Neural crest cell (in vitro differentiated cells): ENCODE measurements around the gene PDZRN3. TPM values are rescaled to one million over a fixed set of nuclear protein-coding genes. Genes with fewer than 3 reads are reported as not detected.
A peak's percentile ranks its signal among the peaks of the same experiment; 100 is the strongest.

Experiments used
- DNase-seq: peaks from one replicate; pipeline ENCODE4 v3.0.0; 2021; ENCODE audit warnings: low read depth, mixed read lengths, low spot score
- H3K27ac Mint-ChIP-seq: one replicate; pipeline ENCODE4 v1.8.0; 2021; ENCODE audit warnings: mild to moderate bottlenecking, mixed read lengths; ENCODE audit not compliant: unreplicated experiment
- H3K27me3 Mint-ChIP-seq: 2 replicates; pipeline ENCODE4 v1.8.0; 2021; ENCODE audit warnings: low read depth, mild to moderate bottlenecking, mixed read lengths
- H3K36me3 Mint-ChIP-seq: 2 replicates; pipeline ENCODE4 v1.8.0; 2021; ENCODE audit warnings: low read depth, mild to moderate bottlenecking, mixed read lengths
- H3K4me1 Mint-ChIP-seq: 2 replicates; pipeline ENCODE4 v1.8.0; 2021; ENCODE audit warnings: mixed read lengths
- H3K4me3 Mint-ChIP-seq: one replicate; pipeline ENCODE4 v1.8.0; 2021; ENCODE audit warnings: mild to moderate bottlenecking, mixed read lengths
- H3K9me3 Mint-ChIP-seq: 2 replicates; pipeline ENCODE4 v1.8.0; 2021; ENCODE audit warnings: mixed read lengths
- total RNA-seq: library from RNA; stranded (reverse); gene quantifications from 2 replicates; pipeline ENCODE4 v1.2.1, GENCODE V29; 2021
- TF ChIP-seq, protein P1 (sequence below): fragments of 200-600 bp; sonication (generic); conservative IDR thresholded peaks from 2 replicates; pipeline ENCODE4 v1.5.0; 2021; ENCODE audit warnings: antibody characterized with exemption, mild to moderate bottlenecking

The PDZRN3 gene
- total RNA-seq, 1 donor from 2014 or later: 12.2 TPM

DNA sequence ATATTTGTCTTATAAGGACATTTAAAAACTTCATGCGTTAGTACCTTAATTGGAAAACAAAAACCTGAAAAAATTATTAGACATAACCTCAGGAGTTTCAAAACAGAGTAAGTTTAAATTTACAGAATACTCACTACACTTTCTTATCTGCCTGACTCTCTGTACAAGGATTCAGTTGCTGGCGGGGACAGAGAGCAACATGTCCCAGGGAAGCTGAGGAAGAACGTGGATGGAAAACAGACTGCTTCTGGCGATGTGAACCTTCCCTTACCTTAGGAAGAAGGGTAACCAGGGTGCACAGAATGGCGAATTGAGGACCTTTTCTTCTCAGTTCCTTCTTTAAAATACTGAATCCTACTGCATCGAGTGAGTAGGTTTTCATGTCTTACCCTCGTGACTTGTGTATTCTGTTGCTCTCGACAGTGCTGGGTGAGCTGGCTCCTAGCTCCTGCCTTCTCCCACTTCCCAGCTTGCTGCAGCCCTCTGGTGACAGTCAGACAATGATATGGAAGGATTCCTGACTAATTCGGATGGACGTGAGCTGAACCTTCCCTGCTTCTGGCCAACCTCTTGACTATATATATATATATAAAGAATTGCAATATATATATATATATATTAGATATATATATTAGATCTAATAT is 178.2 kb downstream of the PDZRN3 start:
- H3K4me1 Mint-ChIP-seq: no peaks in the 10 kb centered on the region
- H3K9me3 Mint-ChIP-seq: no peaks in the 10 kb centered on the region

DNA sequence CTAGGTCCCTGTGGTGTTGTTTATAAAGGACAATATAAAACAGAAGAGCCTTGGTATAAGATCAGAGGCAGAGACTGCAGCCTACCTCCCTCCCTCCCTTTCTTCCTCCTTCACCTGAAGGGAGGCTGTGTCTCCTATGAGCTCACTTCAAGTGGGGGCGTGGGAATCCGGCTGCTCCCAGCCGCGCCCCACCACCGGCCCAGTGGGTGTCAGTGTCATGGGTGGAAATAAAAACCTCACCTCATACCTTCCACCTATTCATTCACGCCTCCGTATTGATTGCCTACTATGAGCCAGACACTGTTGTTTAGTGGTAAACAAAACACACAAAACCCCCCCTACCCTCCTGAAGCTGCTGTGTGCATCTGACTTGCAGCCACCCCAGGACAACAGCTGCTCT is 181.9 kb downstream of the PDZRN3 start:
- no peak for DNase-seq
- Mint-ChIP-seq H3K9me3 (no peaks in the 10 kb centered on the region), H3K4me3 (no peak overlapping the region), H3K27ac (no peak overlapping the region), H3K4me1 (peaks cover 12% of the 10 kb centered on the region), H3K36me3 (no peaks in the 10 kb centered on the region), H3K27me3 (no peaks in the 10 kb centered on the region)
- TF ChIP-seq, protein P1, sequence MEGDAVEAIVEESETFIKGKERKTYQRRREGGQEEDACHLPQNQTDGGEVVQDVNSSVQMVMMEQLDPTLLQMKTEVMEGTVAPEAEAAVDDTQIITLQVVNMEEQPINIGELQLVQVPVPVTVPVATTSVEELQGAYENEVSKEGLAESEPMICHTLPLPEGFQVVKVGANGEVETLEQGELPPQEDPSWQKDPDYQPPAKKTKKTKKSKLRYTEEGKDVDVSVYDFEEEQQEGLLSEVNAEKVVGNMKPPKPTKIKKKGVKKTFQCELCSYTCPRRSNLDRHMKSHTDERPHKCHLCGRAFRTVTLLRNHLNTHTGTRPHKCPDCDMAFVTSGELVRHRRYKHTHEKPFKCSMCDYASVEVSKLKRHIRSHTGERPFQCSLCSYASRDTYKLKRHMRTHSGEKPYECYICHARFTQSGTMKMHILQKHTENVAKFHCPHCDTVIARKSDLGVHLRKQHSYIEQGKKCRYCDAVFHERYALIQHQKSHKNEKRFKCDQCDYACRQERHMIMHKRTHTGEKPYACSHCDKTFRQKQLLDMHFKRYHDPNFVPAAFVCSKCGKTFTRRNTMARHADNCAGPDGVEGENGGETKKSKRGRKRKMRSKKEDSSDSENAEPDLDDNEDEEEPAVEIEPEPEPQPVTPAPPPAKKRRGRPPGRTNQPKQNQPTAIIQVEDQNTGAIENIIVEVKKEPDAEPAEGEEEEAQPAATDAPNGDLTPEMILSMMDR: no peak

More for the DNA sequence above, 178.2 kb downstream of the PDZRN3 start:
- no peak overlapping the region for H3K27ac Mint-ChIP-seq
- H3K4me3 Mint-ChIP-seq: no peak overlapping the region
- no peaks in the 10 kb centered on the region for H3K36me3 Mint-ChIP-seq
- no peak for DNase-seq
- no peaks in the 10 kb centered on the region for H3K27me3 Mint-ChIP-seq
- TF ChIP-seq, protein P1: no peak

DNA sequence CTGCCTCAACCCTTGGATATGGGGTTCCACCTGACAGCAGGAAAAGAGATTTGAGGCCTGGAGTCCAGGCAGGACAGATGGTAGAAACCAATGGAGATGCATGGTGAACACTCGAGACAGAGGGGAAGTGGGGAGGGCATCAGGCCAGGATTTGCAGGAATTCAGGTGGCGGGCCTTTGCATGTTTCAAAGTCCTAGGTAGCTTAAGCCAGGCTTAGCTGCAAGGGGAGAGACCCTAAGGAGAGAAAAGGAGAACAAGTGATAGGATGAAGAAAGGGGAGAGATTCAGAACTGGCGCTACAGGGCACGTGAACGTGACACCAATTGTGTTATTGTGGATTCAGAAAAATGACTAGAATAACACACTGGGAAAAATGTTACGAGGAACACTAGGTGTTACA is 182.6 kb downstream of the PDZRN3 start:
- H3K36me3 Mint-ChIP-seq: no peaks in the 10 kb centered on the region
- no peak overlapping the region for H3K4me3 Mint-ChIP-seq
- H3K9me3 Mint-ChIP-seq: no peaks in the 10 kb centered on the region
- no peaks in the 10 kb centered on the region for H3K27me3 Mint-ChIP-seq
- H3K4me1 Mint-ChIP-seq: peaks cover 19% of the 10 kb centered on the region
- H3K27ac Mint-ChIP-seq: no peak overlapping the region
- TF ChIP-seq, protein P1: no peak
- no peak for DNase-seq

DNA sequence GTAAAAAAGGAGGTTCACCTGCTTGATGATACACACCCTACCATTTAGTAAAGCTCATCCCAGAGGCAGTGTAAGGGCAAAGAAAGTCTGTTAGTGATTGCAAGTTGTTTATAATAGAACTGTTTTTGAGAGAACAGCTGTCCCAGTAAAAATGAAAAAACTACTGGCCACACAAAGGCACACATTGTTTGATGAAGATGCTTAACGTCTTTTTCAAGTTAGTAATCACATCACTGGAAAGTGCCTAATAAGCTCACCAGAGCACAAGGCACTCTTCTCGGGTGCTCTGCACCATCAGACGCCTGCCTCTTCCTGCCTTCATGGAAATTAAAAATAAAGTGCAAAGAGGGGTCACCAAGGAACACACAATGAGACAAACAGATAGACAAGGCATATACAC is 186.9 kb downstream of the PDZRN3 start:
- Mint-ChIP-seq H3K36me3 (no peaks in the 10 kb centered on the region), H3K4me3 (no peak overlapping the region), H3K27me3 (no peaks in the 10 kb centered on the region), H3K4me1 (peaks cover 29% of the 10 kb centered on the region), H3K27ac (peak overlapping the region; percentile 85), H3K9me3 (no peaks in the 10 kb centered on the region)
- DNase-seq: no peak
- TF ChIP-seq, protein P1: no peak

DNA sequence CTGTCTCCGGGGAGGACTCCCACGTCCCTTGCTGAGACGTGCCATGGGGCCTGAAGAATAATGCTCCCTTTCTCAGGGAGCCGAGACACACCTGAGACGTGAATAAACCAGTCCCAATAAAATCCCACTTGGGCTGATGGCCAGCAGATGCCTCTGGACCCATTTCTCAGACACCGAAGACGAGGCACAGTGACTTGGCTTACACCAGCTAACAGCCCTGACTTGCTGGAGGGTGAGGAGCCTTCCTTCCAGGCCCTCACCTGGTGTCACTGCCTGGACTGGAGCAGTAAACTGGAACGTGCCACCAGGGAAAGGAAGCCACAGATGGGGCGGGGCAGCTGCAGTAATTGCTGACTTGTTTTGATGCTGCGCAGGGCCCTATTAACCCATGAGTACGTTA is 189.7 kb downstream of the PDZRN3 start:
- Mint-ChIP-seq H3K36me3 (no peaks in the 10 kb centered on the region), H3K9me3 (no peaks in the 10 kb centered on the region), H3K4me1 (peaks cover 42% of the 10 kb centered on the region), H3K27ac (no peak overlapping the region), H3K4me3 (no peak overlapping the region), H3K27me3 (no peaks in the 10 kb centered on the region)
- TF ChIP-seq, protein P1: no peak
- DNase-seq: no peak
